ENCODE measurements around the gene UBA52.

Gene UBA52

GRCh38 chr19:18533058-18533457 is 38.6 kb upstream of the UBA52 start:
- Histone ChIP-seq H3K4me3 (replicated peaks; ENCODE audit: insufficient read depth, low read length) (no peak overlapping the region), H3K27ac (replicated peaks) (no peak overlapping the region), H3K27me3 (ENCODE audit: insufficient read depth, poor library complexity, severe bottlenecking) (no peaks in the 10 kb centered on the region)
- no peak for DNase-seq (ENCODE audit: low read depth in 1 of 2, low spot score in 1 of 2)
- no peak for TF ChIP-seq SPI1 (IDR thresholded peaks at IDR 0.05; ENCODE audit: borderline replicate concordance, low read depth)
- no peak for TF ChIP-seq GABPA (IDR thresholded peaks at IDR 0.05; ENCODE audit: low read depth)
- TF ChIP-seq, protein P1, sequence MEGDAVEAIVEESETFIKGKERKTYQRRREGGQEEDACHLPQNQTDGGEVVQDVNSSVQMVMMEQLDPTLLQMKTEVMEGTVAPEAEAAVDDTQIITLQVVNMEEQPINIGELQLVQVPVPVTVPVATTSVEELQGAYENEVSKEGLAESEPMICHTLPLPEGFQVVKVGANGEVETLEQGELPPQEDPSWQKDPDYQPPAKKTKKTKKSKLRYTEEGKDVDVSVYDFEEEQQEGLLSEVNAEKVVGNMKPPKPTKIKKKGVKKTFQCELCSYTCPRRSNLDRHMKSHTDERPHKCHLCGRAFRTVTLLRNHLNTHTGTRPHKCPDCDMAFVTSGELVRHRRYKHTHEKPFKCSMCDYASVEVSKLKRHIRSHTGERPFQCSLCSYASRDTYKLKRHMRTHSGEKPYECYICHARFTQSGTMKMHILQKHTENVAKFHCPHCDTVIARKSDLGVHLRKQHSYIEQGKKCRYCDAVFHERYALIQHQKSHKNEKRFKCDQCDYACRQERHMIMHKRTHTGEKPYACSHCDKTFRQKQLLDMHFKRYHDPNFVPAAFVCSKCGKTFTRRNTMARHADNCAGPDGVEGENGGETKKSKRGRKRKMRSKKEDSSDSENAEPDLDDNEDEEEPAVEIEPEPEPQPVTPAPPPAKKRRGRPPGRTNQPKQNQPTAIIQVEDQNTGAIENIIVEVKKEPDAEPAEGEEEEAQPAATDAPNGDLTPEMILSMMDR (IDR thresholded peaks at IDR 0.05; ENCODE audit: insufficient read depth, low read length): no peak
- TF ChIP-seq, protein P2, sequence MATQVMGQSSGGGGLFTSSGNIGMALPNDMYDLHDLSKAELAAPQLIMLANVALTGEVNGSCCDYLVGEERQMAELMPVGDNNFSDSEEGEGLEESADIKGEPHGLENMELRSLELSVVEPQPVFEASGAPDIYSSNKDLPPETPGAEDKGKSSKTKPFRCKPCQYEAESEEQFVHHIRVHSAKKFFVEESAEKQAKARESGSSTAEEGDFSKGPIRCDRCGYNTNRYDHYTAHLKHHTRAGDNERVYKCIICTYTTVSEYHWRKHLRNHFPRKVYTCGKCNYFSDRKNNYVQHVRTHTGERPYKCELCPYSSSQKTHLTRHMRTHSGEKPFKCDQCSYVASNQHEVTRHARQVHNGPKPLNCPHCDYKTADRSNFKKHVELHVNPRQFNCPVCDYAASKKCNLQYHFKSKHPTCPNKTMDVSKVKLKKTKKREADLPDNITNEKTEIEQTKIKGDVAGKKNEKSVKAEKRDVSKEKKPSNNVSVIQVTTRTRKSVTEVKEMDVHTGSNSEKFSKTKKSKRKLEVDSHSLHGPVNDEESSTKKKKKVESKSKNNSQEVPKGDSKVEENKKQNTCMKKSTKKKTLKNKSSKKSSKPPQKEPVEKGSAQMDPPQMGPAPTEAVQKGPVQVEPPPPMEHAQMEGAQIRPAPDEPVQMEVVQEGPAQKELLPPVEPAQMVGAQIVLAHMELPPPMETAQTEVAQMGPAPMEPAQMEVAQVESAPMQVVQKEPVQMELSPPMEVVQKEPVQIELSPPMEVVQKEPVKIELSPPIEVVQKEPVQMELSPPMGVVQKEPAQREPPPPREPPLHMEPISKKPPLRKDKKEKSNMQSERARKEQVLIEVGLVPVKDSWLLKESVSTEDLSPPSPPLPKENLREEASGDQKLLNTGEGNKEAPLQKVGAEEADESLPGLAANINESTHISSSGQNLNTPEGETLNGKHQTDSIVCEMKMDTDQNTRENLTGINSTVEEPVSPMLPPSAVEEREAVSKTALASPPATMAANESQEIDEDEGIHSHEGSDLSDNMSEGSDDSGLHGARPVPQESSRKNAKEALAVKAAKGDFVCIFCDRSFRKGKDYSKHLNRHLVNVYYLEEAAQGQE (IDR thresholded peaks at IDR 0.05; ENCODE audit: insufficient replicate concordance, low read depth): no peak
- no peak for TF ChIP-seq POLR2AphosphoS5 (IDR thresholded peaks at IDR 0.05; ENCODE audit: low read depth)

- Histone ChIP-seq H3K4me3 (replicated peaks; ENCODE audit: insufficient read depth, low read length) (no peak overlapping the region), H3K27me3 (ENCODE audit: insufficient read depth, poor library complexity, severe bottlenecking) (no peaks in the 10 kb centered on the region), H3K27ac (replicated peaks) (no peak overlapping the region)
- DNase-seq (ENCODE audit: low read depth in 1 of 2, low spot score in 1 of 2): no peak
- TF ChIP-seq POLR2AphosphoS5 (IDR thresholded peaks at IDR 0.05; ENCODE audit: low read depth) (no peak), GABPA (IDR thresholded peaks at IDR 0.05; ENCODE audit: low read depth) (no peak)
These were observed 35.2 kb upstream of the UBA52 start for GRCh38 chr19:18536475-18536874.

- DNase-seq (ENCODE audit: low read depth in 1 of 2, low spot score in 1 of 2): no peak
- H3K4me3 ChIP-seq (replicated peaks; ENCODE audit: insufficient read depth, low read length): no peak overlapping the region
- no peak overlapping the region for H3K27ac ChIP-seq (replicated peaks)
- no peaks in the 10 kb centered on the region for H3K27me3 ChIP-seq (ENCODE audit: insufficient read depth, poor library complexity, severe bottlenecking)
- no peak for TF ChIP-seq POLR2AphosphoS5 (IDR thresholded peaks at IDR 0.05; ENCODE audit: low read depth)
- TF ChIP-seq, protein P1 (IDR thresholded peaks at IDR 0.05; ENCODE audit: insufficient read depth, low read length): no peak
- TF ChIP-seq SPI1 (IDR thresholded peaks at IDR 0.05; ENCODE audit: borderline replicate concordance, low read depth): no peak
- TF ChIP-seq, protein P2 (IDR thresholded peaks at IDR 0.05; ENCODE audit: insufficient replicate concordance, low read depth): no peak
- TF ChIP-seq GABPA (IDR thresholded peaks at IDR 0.05; ENCODE audit: low read depth): no peak
These were observed 34.2 kb upstream of the UBA52 start for GRCh38 chr19:18537431-18537830.

- no peak for DNase-seq (ENCODE audit: low read depth in 1 of 2, low spot score in 1 of 2)
- TF ChIP-seq GABPA (IDR thresholded peaks at IDR 0.05; ENCODE audit: low read depth) (no peak), POLR2AphosphoS5 (IDR thresholded peaks at IDR 0.05; ENCODE audit: low read depth) (no peak)
- TF ChIP-seq, protein P2 (IDR thresholded peaks at IDR 0.05; ENCODE audit: insufficient replicate concordance, low read depth): no peak
- Histone ChIP-seq H3K27me3 (ENCODE audit: insufficient read depth, poor library complexity, severe bottlenecking) (no peaks in the 10 kb centered on the region), H3K4me3 (replicated peaks; ENCODE audit: insufficient read depth, low read length) (no peak overlapping the region), H3K27ac (replicated peaks) (no peak overlapping the region)
These were observed 33.5 kb upstream of the UBA52 start for GRCh38 chr19:18538115-18538514.

Measured in HL-60 (cell line).